B cell (primary cell): Measurements from ENCODE around the gene ZNF789. TPM values are rescaled to one million over a fixed set of nuclear protein-coding genes. Genes with fewer than 3 reads are reported as not detected.

Experiments
- ATAC-seq: fragments of 200-7000 bp; cut with Tn5 transposase; one replicate; pipeline ENCODE4 v1.10.0; 2021; ENCODE audit warnings: low read depth, mild to moderate bottlenecking, moderate number of reproducible peaks, moderate library complexity
- CTCF ChIA-PET: fragments of 350-600 bp; sonication (Branson Sonifier 250); formaldehyde crosslinking; loops from one replicate; lab custom pipeline; 2021; ENCODE audit warnings: antibody characterized with exemption, inconsistent platforms; lab: Charles Lee
- POLR2A ChIA-PET: fragments of 350-600 bp; sonication (Branson Sonifier 250); formaldehyde crosslinking; loops from one replicate; lab custom pipeline; 2021; ENCODE audit warnings: antibody characterized with exemption; lab: Charles Lee
- DNase-seq: peaks from one replicate; pipeline ENCODE4 v3.0.0; 2013
- H2AFZ ChIP-seq: 2 replicates; pipeline ENCODE4 v1.6.1; 2012; ENCODE audit warnings: mild to moderate bottlenecking, low read depth, low read length; ENCODE audit not compliant: insufficient read depth, poor library complexity, severe bottlenecking
- H3K27ac ChIP-seq, 2 donors: 1 replicate in 1 of 2; 2 replicates in 1 of 2; pipeline ENCODE4 v1.5.1; 2012 to 2013; ENCODE audit warnings: low read length in 2 of 2, mild to moderate bottlenecking in 2 of 2, moderate library complexity in 1 of 2
- H3K27me3 ChIP-seq, 4 experiments: fragments of 200-600 bp in 1 of 4; sonication (generic) in 1 of 4; replicated peaks in 1 of 4; 1 replicate in 2 of 4; 2 replicates in 2 of 4; pipeline versions ENCODE4 v1.6.1 to v1.7.0; 2013 to 2016; ENCODE audit warnings: low read length in 3 of 4, mild to moderate bottlenecking in 2 of 4, mixed read lengths in 1 of 4, moderate library complexity in 1 of 4; ENCODE audit not compliant: insufficient read depth in 4 of 4, control insufficient read depth in 3 of 4; ENCODE audit errors: control extremely low read depth in 1 of 4
- H3K36me3 ChIP-seq, 2 experiments: replicated peaks in 1 of 2; 1 replicate in 1 of 2; 2 replicates in 1 of 2; pipeline versions ENCODE4 v1.6.1 to v1.7.1; 2013; ENCODE audit warnings: low read length in 1 of 2; ENCODE audit not compliant: insufficient read depth in 2 of 2, control insufficient read depth in 1 of 2; ENCODE audit errors: control extremely low read depth in 1 of 2, extremely low read depth in 1 of 2
- H3K4me1 ChIP-seq, 2 donors: fragments of 200-600 bp in 1 of 2; sonication (generic) in 1 of 2; 1 replicate in 1 of 2; 2 replicates in 1 of 2; pipeline versions ENCODE4 v1.5.1 to v1.6.1; 2013 to 2017; ENCODE audit warnings: low read length in 2 of 2; ENCODE audit not compliant: control insufficient read depth in 2 of 2, insufficient read depth in 2 of 2
- H3K4me2 ChIP-seq: replicated peaks from 2 replicates; pipeline ENCODE3; 2012; ENCODE audit warnings: mild to moderate bottlenecking, low read depth, low read length; ENCODE audit not compliant: poor library complexity, severe bottlenecking
- H3K4me3 ChIP-seq, 5 experiments: fragments of 200-600 bp in 1 of 5; sonication (generic) in 1 of 5; 1 replicate in 3 of 5; 2 replicates in 2 of 5; pipeline versions ENCODE4 v1.5.1 to v1.7.0; 2011 to 2016; ENCODE audit warnings: low read length in 4 of 5, mild to moderate bottlenecking in 4 of 5, low read depth in 2 of 5, control low read depth in 1 of 5, moderate library complexity in 1 of 5; ENCODE audit not compliant: insufficient read depth in 1 of 5; ENCODE audit errors: control extremely low read depth in 1 of 5, extremely low read depth in 1 of 5
- H3K79me2 ChIP-seq: fragments of 200-600 bp; sonication (generic); one replicate; pipeline ENCODE4 v1.6.0; 2016; ENCODE audit warnings: low read length; ENCODE audit not compliant: control insufficient read depth, insufficient read depth
- H3K9ac ChIP-seq: fragments of 200-600 bp; sonication (generic); 2 replicates; pipeline ENCODE4 v1.6.1; 2017; ENCODE audit warnings: mild to moderate bottlenecking, low read length, moderate library complexity
- H3K9me3 ChIP-seq, 3 donors: one replicate each; pipeline versions ENCODE4 v1.6.1 to v1.7.1; 2013; ENCODE audit warnings: low read length in 2 of 3; ENCODE audit not compliant: control insufficient read depth in 2 of 3, insufficient read depth in 1 of 3; ENCODE audit errors: control extremely low read depth in 1 of 3
- H4K20me1 ChIP-seq: 2 replicates; pipeline ENCODE4 v1.6.0; 2012; ENCODE audit warnings: mild to moderate bottlenecking, low read length; ENCODE audit not compliant: insufficient read depth, control insufficient read depth, poor library complexity, severe bottlenecking
- H3K27ac Mint-ChIP-seq: one replicate; pipeline ENCODE4 v1.8.0; 2021; ENCODE audit warnings: mixed read lengths
- H3K27me3 Mint-ChIP-seq: one replicate; pipeline ENCODE4 v1.8.0; 2021; ENCODE audit warnings: mixed read lengths
- H3K4me1 Mint-ChIP-seq: one replicate; pipeline ENCODE4 v1.8.0; 2021; ENCODE audit warnings: mixed read lengths
- H3K4me3 Mint-ChIP-seq: one replicate; pipeline ENCODE4 v1.8.0; 2021; ENCODE audit warnings: mixed read lengths
- H3K9me3 Mint-ChIP-seq: one replicate; pipeline ENCODE4 v1.8.0; 2022; ENCODE audit warnings: mixed read lengths; ENCODE audit not compliant: insufficient read depth
- EZH2 ChIP-seq: IDR thresholded peaks from 2 replicates; pipeline ENCODE4 v1.6.1; 2012; ENCODE audit warnings: borderline replicate concordance, low read depth, mild to moderate bottlenecking, moderate library complexity, low read length; ENCODE audit not compliant: insufficient read depth, poor library complexity, severe bottlenecking
- WGBS: methylation state at CpG from one replicate; pipeline ENCODE4 v1.1.5; 2013; ENCODE audit warnings: missing lambda C conversion rate; ENCODE audit not compliant: insufficient coverage; 5-methylcytosine and 5-hydroxymethylcytosine counted together
- intact Hi-C: fragments of 100-400 bp; cut with micrococcal nuclease; formaldehyde crosslinking; loops from one replicate; pipeline ENCODE4 v1.10.0; 2022
- polyA plus RNA-seq: library from polyadenylated mRNA; depleted of rRNA; stranded (reverse); fragments of >200 nt; gene quantifications from 2 replicates; pipeline ENCODE4 v1.2.3, GENCODE V29; 2012
- total RNA-seq, 2 donors: library from RNA; stranded (reverse); fragments of 120-200 nt in 1 of 2; gene quantifications; 1 replicate in 1 of 2; 2 replicates in 1 of 2; pipeline versions ENCODE4 v1.2.3 to v1.2.4, GENCODE V29; 2013 to 2022
- TF ChIP-seq, protein P1 (sequence below): fragments of 200-600 bp; IDR thresholded peaks from one replicate; pipeline ENCODE4 v1.8.0; 2022; ENCODE audit warnings: antibody characterized with exemption, mild to moderate bottlenecking

Gene ZNF789
- total and polyA plus RNA-seq, 2 donors (not counting 1 experiment from before 2014, with no cell fraction given) = 16.4 to 36.7 TPM

DNA sequence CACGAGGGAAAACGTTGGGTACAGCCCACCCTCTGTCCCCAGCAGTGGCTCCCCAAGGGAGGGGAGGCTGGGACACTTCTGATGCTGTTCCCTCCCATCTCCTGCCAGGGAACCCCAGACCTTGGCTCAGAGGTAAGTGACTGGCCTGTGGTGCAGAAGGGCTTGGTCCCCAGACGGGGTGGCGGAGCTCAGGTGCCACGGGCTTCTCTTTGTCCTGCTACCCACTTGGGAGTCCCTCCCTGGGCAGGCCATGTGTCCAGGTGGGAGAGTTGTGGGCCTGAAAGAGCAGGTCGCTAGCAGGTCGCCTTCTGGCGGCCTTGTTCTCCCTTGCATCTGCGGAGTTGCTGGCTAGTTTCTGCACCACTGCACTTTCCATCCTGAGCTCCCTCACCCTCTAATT lies 16.8 kb upstream of the ZNF789 start:
- POLR2A ChIA-PET = no interaction called here
- H3K27ac ChIP-seq = no peak overlapping the region
- H2AFZ ChIP-seq = no peak overlapping the region
- WGBS = 84% methylated on average over 5 of the region's 9 CpGs
- H3K4me3 ChIP-seq = no peak overlapping the region
- no peak overlapping the region for H3K4me2 ChIP-seq
- H3K4me1 ChIP-seq = no peaks in the 10 kb centered on the region
- TF ChIP-seq, protein P1, sequence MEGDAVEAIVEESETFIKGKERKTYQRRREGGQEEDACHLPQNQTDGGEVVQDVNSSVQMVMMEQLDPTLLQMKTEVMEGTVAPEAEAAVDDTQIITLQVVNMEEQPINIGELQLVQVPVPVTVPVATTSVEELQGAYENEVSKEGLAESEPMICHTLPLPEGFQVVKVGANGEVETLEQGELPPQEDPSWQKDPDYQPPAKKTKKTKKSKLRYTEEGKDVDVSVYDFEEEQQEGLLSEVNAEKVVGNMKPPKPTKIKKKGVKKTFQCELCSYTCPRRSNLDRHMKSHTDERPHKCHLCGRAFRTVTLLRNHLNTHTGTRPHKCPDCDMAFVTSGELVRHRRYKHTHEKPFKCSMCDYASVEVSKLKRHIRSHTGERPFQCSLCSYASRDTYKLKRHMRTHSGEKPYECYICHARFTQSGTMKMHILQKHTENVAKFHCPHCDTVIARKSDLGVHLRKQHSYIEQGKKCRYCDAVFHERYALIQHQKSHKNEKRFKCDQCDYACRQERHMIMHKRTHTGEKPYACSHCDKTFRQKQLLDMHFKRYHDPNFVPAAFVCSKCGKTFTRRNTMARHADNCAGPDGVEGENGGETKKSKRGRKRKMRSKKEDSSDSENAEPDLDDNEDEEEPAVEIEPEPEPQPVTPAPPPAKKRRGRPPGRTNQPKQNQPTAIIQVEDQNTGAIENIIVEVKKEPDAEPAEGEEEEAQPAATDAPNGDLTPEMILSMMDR = no peak
- no peak for TF ChIP-seq EZH2
- peaks cover 45% of the 10 kb centered on the region for H4K20me1 ChIP-seq
- H3K9ac ChIP-seq = no peak overlapping the region
- H3K79me2 ChIP-seq = peaks cover 47% of the 10 kb centered on the region
- H3K4me1 Mint-ChIP-seq = peaks cover 7% of the 10 kb centered on the region
- H3K9me3 Mint-ChIP-seq = no peaks in the 10 kb centered on the region
- H3K9me3 ChIP-seq = no peaks in the 10 kb centered on the region
- CTCF ChIA-PET = interaction anchor here (0.5 kb wide), 1 partner anchor 496 kb away, joined by 3 read pairs; no protein-coding TSS in a partner anchor
- H3K27ac Mint-ChIP-seq = no peak overlapping the region
- ATAC-seq (no peak), DNase-seq (no peak)
- no peaks in the 10 kb centered on the region for H3K27me3 Mint-ChIP-seq
- H3K4me3 Mint-ChIP-seq = no peak overlapping the region
- intact Hi-C loops = no loop called here
- no peaks in the 10 kb centered on the region for H3K27me3 ChIP-seq
- peaks cover 0 to 61% of the 10 kb centered on the region in 2 experiments for H3K36me3 ChIP-seq

DNA sequence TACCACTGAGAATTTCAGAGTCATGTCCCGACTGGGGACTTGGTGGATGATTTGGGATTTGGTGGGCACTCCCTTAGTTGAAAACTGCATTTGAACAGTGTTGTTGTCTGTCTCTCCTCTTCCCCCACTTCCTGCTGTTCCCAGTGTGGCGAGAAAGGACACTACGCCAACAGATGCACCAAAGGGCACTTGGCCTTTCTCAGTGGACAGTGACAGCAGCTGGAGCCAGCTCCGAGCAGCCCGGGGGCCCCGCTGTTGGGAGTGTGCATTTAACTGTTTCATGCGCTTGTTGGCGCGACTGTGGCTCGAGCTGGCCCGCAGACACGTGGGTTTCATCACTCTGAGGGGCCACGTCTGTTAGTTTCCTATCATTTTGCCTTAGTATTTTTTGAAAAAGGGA lies 16.4 kb upstream of the ZNF789 start:
- Histone ChIP-seq H3K36me3 (peaks cover 0 to 58% of the 10 kb centered on the region in 2 experiments), H3K4me1 (no peaks in the 10 kb centered on the region), H3K4me3 (no peak overlapping the region), H3K27me3 (no peaks in the 10 kb centered on the region), H4K20me1 (peaks cover 49% of the 10 kb centered on the region), H2AFZ (no peak overlapping the region), H3K79me2 (peaks cover 51% of the 10 kb centered on the region), H3K27ac (no peak overlapping the region), H3K9me3 (no peaks in the 10 kb centered on the region), H3K4me2 (no peak overlapping the region), H3K9ac (no peak overlapping the region)
- ChIA-PET CTCF (no interaction called here), POLR2A (no interaction called here)
- H3K27me3 Mint-ChIP-seq = no peaks in the 10 kb centered on the region
- DNase-seq (no peak), ATAC-seq (no peak)
- no peak overlapping the region for H3K4me3 Mint-ChIP-seq
- 93% methylated on average over 12 of the region's 13 CpGs for WGBS
- no peak overlapping the region for H3K27ac Mint-ChIP-seq
- peaks cover 7% of the 10 kb centered on the region for H3K4me1 Mint-ChIP-seq
- no peaks in the 10 kb centered on the region for H3K9me3 Mint-ChIP-seq
- no peak for TF ChIP-seq EZH2
- TF ChIP-seq, protein P1 = no peak
- intact Hi-C loops = no loop called here
